ENCODE results near the gene HTRA2. TPM values are rescaled to one million over a fixed set of nuclear protein-coding genes. Genes with fewer than 3 reads are reported as not detected.

HTRA2 gene
- total RNA-seq, 1 donor from 2014 or later: 38.1 TPM

GRCh38 chr2:74499940-74500577, 29.7 kb upstream of the HTRA2 start:
- no peak for DNase-seq (ENCODE audit: low read depth in 2 of 2)

DNA sequence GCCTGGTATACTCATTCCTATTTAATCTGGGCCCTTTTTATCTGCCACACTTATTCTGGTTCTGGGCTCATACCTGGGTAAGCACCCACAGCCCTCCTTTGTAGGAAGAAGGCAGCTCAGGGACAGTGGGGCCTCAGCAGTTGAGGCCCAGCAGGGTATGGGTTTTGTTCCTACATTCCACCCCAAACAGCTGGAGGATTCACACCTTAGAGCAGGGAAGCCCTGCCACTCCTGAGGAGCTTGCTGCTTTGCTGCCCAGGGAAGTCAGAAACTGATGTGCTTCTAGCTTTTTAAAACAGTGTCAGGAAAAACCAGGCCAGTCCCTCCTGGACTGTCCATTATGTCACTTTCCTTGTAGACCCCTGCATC, 29.2 kb upstream of the HTRA2 start:
- DNase-seq (ENCODE audit: low read depth in 2 of 2): no peak

GRCh38 chr2:74501335-74502071, 28.2 kb upstream of the HTRA2 start:
- DNase-seq (ENCODE audit: low read depth in 2 of 2): no peak

DNA sequence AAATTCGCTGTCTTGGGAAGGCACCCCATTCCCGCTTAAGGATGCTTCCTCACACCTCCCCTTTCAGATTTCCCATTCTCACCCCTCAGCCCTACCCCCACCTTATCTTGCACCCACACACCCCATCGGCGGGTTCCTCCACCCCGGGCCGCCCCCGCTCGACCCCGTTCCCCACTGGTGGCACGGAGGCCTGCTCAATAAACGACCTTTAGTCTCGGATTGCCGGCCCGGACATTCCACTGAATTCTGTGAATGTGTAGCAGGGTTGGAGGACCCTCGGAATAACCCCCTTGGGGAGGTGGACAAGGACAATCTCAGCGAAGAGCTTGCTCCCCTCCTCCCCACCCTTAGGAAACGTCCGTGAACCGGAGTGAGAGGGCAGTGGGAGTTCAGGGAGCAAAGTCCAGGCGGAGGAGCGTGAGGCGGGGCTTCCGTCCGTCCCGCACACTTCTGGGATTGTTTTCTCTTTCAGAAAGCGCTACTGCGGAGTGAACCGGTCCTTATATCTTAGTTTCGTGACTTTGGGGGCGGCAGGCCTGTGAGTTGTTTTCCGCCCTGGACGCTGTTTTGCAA, 27.5 kb upstream of the HTRA2 start:
- DNase-seq (ENCODE audit: low read depth in 2 of 2): peak in 1 of 2 donors; percentile 19

DNA sequence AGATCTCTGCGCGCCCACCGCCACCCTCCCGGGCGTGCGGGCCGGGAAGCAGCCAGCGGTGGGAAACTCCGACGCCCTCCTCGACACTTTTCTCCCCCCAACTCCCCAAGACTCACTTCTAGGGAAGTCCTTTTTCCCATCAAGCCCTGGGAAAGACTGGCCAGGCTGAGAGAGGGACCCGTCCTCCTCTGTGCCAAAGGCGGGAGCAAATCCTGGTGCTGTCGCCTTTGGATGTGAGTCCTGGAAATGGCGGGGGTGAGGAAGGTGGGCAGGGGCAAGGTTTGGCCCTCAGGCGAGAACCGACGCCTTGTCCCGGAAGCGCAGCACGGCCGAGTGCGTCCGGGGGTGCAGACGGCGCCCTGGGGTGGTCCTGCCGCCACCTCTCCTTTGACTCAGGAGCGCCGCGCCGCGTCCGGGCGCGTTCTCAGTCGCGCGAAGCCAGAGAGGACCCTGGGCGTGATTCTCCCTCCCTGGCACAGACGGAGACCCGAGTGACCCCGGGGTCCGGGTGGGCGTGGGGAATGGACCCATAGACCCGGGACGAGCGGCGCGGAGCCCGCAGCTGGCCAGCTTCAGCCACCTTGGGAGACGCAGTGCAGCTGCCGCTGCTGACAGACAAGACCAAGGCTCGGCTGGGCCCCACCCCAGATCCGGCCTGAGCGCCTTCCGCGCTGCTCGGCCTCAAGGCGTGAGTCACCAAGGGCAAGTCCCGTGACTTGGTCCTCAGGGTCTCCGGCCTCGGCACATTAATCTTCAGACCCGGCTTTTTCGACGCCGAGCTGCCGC, 26.8 kb upstream of the HTRA2 start:
- peak; percentile 23 to 89 for DNase-seq (ENCODE audit: low read depth in 2 of 2)

DNA sequence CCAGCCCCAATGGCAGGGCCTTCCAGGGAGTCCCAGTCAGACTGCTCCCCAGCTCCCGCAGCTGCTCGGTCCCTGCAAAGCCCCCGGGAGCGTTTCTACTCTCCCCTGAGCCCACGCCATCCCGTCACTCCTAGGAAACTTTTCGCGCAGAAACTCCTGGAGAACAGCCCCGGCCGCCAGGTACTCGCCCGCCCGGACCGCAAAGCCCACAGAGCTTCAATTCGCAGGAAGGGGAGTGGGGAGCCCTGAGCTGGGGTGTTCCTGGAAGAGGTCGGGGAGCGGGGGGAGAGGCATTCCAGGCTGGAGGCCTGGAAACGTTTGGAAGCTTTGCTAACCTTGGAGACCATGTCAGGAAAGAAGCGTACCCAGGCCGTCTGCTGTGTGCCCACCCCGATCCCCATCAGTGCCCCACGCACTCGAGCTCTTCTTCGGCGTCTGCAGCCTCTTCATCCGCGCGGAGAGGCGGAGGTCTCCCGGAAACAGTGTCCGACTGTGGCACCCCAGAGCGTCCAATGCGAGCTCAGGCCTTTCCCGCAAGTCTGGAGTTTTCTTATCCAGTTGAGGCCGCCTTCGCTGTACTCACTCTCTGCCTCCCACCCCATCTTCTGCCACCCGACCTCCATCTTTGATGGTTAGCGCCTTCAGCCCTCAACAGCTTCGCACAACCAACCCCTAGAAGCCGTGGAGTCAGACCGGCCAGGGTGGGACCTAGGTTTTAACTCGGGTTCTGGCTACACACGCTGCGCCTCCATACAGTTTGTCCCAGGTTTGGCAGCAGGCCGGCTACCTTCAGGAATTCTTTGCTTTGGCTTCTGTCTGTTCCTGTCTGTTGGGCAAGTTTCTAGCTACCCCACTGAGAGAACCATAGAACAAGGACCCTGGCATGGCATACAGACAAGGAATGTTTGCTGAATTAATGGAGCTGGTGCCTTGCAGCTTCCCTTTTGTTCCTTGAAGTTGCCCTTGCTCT, 25.9 kb upstream of the HTRA2 start:
- DNase-seq (ENCODE audit: low read depth in 2 of 2): no peak

DNA sequence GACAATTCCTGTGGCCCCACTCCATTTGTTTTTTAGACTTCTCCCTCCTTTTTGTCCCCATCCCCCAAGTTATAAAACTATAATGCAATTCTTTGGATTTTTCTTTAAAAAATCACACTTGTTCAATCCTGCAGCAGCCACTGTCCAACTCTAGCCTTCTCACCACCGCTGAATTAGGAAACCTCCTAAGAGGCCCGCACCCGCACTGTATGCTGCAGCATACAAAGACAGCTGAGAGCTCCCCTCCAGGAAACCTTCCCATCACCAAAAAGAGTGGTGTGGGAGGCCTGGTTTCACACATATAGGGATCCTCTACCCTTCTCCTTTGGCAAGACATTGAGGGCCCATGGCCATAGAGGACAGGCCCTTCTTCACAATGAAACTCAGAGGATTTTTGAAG, 25.1 kb upstream of the HTRA2 start:
- DNase-seq (ENCODE audit: low read depth in 2 of 2): no peak

GRCh38 chr2:74505448-74506246, 24.1 kb upstream of the HTRA2 start:
- DNase-seq (ENCODE audit: low read depth in 2 of 2): no peak

DNA sequence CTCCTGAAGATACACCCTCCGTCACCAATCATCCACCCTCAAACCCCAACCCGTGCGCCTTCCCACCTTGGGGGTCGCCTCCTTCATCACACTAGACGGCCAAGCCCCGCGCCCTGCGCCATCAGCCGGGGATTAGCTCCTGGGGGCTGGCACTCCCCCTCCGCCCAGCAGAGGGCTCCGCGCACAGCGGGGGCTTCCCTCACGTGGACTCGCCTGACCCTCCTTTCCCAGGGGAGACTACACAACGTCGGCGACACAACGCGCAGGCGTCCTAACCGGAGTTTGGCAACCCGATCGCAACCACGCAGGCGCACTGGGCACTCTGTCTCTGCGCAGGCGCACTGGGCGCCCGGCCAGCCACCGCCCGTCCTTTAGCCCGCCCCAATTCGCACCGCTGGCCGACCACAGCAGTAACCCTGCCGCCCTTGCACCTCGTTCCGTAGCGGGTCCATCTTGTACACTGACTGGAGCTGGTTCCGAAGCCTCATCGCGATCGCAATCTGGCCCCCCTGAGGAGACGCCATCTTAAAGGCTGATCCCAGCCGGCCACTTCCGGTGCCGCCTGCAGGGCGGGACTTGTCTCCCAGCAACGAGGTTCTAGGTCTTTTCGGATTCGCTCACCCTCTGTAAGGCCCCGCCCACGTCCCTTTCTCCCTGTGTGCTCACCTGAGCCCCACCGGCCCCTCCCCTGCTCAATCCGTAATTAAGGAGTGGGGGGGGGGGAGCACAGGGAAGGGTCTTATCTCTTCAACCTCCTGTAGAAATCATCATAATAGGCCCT, 22.4 kb upstream of the HTRA2 start, which contains the start of gene PCGF1:
Gene PCGF1, minus strand, starts transcription at position 551 of the 781 bp plus-strand sequence. Its CDS starts 27 bp downstream, at position 524.
- DNase-seq (ENCODE audit: low read depth in 2 of 2): peak; percentile 97 to 98

- DNase-seq (ENCODE audit: low read depth in 2 of 2): peak in 1 of 2 donors; percentile 24
These were observed 21.7 kb upstream of the HTRA2 start for GRCh38 chr2:74507926-74508520.

DNA sequence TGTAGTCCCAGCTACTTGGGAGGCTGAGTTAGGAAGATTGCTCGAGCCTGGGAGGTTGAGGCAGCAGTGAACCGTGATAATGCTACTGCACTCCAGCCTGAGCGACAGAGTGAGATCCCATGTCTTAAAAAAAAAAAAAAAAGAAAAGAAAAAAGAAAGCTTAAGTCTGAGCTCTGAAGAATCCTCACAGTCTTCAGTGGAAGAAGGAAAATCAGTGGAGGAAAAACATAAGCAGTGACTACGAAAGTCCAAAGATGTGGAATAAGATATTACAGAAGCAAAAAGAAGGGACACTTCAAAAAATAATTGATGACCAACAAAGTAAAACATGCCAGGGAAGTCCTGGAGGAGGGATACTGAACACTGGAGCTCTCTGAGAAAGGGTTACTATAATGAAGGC, 19.5 kb upstream of the HTRA2 start:
- DNase-seq (ENCODE audit: low read depth in 2 of 2): no peak

GRCh38 chr2:74511104-74511989, 18.4 kb upstream of the HTRA2 start:
- DNase-seq (ENCODE audit: low read depth in 2 of 2): no peak

GRCh38 chr2:74512744-74513604, 16.8 kb upstream of the HTRA2 start:
- no peak for DNase-seq (ENCODE audit: low read depth in 2 of 2)

DNA sequence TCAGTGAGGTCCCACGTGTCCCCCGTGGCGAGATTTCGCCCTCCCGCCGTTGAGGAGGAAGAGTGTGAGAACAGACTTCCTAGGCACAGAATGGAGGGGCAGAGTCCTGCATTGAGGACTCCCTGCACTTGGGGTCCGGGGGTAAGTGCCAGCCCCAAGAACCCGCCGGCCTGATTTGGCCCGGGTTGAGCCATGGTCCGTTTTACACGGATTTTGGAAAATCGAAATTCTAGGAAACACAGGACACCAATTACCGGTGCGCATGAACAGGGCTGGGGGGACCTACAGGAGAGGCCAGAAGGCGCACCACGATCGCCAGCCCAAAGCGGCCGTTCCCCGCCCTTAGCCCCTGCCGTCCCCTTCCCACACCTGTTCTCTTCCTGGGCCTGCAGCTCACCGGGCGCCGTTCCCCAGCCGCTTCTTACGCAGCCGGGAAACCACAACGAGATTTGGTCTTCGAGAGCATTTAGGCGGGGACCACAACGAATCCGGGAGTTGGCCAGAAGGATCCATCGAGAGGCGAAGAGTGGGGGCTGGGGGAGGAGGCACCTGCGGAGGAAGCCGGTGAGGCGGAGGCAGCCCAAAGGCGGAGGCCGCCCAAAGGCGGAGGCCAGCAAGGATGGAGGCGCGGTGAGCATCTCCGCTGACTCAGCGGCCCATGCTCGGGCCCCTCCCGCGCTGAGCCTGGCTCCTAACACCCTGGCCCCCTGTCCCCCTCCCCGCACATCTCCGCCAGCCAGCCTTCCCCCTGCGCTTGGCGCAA, 15.9 kb upstream of the HTRA2 start:
- no peak for DNase-seq (ENCODE audit: low read depth in 2 of 2)

DNA sequence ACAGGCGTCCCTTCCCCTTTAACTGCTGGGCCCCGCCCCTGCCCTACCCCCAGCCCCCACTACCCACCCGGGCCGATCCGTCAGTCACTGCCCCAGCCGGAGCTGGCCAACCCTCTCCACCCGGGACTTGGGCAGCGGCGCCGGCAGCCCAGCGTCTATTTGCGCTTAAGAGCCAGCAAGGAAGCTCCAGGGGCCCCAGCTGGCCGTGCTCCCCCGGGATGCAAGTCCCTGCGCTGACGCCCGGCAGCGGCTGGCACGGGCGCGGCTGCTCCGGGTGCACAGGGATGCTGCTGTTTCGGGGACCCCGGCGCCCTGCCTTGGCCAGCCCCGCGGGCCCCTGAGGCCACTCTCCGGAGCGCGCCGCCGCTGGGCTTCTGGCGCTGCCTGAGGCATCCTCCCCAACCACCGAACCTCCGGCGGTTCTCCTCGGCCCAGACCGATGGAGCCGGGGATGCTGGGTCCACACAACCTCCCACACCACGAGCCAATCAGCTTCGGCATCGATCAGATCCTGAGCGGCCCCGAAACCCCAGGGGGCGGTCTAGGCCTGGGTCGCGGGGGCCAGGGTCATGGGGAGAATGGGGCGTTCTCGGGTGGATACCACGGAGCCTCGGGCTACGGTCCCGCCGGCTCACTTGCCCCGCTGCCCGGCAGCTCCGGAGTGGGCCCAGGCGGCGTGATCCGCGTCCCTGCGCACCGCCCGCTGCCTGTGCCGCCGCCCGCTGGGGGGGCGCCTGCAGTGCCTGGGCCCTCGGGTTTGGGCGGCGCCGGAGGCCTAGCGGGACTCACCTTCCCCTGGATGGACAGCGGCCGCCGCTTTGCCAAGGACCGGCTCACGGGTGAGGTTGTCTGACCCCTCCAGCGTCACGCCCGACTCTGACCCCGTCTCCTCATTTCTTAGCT, 15.1 kb upstream of the HTRA2 start, which contains the start of gene TLX2:
Gene TLX2, plus strand, starts transcription at position 83 of the 903 bp plus-strand sequence. Its CDS starts 357 bp downstream, at position 440.
- no peak for DNase-seq (ENCODE audit: low read depth in 2 of 2)
